ENCODE results near the gene NRP2.

NRP2 gene

GRCh38 chr2:205755923-205756322 is 73.6 kb downstream of the NRP2 start:
- no peak for TF ChIP-seq CREB1 (IDR thresholded peaks at IDR 0.05; ENCODE audit: low read depth)

DNA sequence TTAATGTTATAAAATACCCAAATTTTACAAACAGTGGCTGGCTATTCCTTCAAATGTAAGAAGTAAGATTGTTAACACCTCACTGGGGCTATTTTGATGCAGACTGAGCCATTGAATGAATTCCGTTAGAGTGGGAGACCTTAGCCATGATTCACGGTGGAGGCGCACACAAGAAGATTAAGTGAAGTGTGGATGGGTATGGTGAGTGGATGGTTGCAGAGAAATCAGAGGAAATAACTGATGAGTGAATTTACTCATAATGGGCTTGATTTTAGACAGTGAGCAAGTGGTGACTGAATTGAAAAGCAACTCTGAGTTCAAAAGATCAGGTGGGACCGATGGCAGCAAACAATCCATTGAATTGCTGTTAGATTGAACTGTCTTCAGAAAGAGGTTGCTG is 75.0 kb downstream of the NRP2 start:
- no peak for TF ChIP-seq CREB1 (IDR thresholded peaks at IDR 0.05; ENCODE audit: low read depth)
- TF ChIP-seq, protein P1, sequence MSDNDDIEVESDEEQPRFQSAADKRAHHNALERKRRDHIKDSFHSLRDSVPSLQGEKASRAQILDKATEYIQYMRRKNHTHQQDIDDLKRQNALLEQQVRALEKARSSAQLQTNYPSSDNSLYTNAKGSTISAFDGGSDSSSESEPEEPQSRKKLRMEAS (IDR thresholded peaks at IDR 0.05), result no peak
- no peak for TF ChIP-seq FOXM1 (IDR thresholded peaks at IDR 0.05; ENCODE audit: borderline replicate concordance, low read depth)
- TF ChIP-seq, protein P2, sequence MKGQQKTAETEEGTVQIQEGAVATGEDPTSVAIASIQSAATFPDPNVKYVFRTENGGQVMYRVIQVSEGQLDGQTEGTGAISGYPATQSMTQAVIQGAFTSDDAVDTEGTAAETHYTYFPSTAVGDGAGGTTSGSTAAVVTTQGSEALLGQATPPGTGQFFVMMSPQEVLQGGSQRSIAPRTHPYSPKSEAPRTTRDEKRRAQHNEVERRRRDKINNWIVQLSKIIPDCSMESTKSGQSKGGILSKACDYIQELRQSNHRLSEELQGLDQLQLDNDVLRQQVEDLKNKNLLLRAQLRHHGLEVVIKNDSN (IDR thresholded peaks at IDR 0.05), result no peak
- TF ChIP-seq, protein P3, sequence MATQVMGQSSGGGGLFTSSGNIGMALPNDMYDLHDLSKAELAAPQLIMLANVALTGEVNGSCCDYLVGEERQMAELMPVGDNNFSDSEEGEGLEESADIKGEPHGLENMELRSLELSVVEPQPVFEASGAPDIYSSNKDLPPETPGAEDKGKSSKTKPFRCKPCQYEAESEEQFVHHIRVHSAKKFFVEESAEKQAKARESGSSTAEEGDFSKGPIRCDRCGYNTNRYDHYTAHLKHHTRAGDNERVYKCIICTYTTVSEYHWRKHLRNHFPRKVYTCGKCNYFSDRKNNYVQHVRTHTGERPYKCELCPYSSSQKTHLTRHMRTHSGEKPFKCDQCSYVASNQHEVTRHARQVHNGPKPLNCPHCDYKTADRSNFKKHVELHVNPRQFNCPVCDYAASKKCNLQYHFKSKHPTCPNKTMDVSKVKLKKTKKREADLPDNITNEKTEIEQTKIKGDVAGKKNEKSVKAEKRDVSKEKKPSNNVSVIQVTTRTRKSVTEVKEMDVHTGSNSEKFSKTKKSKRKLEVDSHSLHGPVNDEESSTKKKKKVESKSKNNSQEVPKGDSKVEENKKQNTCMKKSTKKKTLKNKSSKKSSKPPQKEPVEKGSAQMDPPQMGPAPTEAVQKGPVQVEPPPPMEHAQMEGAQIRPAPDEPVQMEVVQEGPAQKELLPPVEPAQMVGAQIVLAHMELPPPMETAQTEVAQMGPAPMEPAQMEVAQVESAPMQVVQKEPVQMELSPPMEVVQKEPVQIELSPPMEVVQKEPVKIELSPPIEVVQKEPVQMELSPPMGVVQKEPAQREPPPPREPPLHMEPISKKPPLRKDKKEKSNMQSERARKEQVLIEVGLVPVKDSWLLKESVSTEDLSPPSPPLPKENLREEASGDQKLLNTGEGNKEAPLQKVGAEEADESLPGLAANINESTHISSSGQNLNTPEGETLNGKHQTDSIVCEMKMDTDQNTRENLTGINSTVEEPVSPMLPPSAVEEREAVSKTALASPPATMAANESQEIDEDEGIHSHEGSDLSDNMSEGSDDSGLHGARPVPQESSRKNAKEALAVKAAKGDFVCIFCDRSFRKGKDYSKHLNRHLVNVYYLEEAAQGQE (IDR thresholded peaks at IDR 0.05; ENCODE audit: low read depth), result no peak
- TF ChIP-seq EP300 (IDR thresholded peaks at IDR 0.05; ENCODE audit: borderline replicate concordance), result no peak
- TF ChIP-seq CEBPB (IDR thresholded peaks at IDR 0.05), result no peak

DNA sequence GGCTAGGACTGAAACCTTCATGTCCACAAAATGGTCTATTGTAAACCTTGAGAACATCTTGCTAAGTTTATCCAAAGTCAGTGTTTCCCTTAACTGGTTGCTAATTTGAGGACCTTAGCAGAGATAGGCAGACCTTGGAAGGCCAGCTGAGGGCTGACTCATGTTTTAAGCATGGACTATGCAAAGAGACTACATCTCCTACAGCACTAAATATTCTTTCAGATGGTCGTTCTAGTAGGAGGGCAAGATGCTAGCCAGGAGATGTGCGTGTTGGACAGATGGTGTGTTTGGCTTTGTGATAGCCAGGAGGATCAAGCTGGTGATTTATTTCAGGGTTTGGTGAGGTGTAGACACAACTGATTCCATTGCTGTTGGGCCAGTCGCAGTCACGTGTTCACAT is 75.8 kb downstream of the NRP2 start:
- TF ChIP-seq RAD21 (IDR thresholded peaks at IDR 0.05; ENCODE audit: low read depth) (no peak), EP300 (IDR thresholded peaks at IDR 0.05; ENCODE audit: borderline replicate concordance) (no peak), NFIC (IDR thresholded peaks at IDR 0.05) (no peak), TEAD4 (IDR thresholded peaks at IDR 0.05) (no peak), FOXM1 (IDR thresholded peaks at IDR 0.05; ENCODE audit: borderline replicate concordance, low read depth) (no peak), TAF1 (IDR thresholded peaks at IDR 0.05; ENCODE audit: low read depth) (no peak), ZBTB7A (IDR thresholded peaks at IDR 0.05; ENCODE audit: low read depth) (no peak), CREB1 (IDR thresholded peaks at IDR 0.05; ENCODE audit: low read depth) (no peak), EGR1 (IDR thresholded peaks at IDR 0.05) (no peak), YY1 (IDR thresholded peaks at IDR 0.05; ENCODE audit: low read depth) (no peak), CEBPB (IDR thresholded peaks at IDR 0.05) (no peak), TCF12 (IDR thresholded peaks at IDR 0.05; ENCODE audit: low read depth) (no peak)
- TF ChIP-seq, protein P3 (IDR thresholded peaks at IDR 0.05; ENCODE audit: low read depth), result no peak
- TF ChIP-seq, protein P2 (IDR thresholded peaks at IDR 0.05), result no peak
- TF ChIP-seq, protein P1 (IDR thresholded peaks at IDR 0.05), result no peak

DNA sequence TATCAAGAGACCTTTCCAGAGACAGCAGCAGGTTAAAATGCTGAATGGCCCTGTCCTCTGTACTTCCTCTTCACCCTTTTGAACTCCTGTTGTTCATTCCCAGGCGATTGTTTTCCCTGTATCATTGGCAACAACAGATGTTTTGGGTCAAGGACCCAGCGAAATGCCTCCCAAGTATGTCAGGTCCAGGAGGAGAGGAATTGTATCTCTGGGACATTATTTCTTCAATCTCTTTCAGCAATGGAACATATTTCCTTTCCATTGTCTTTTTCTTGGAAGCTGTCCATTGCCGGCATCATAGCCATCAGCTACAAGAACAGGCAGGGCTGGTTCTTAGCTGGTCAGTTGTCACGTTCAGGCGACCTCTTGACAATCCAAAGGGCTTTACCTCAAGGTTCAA is 76.2 kb downstream of the NRP2 start:
- no peak for TF ChIP-seq TEAD4 (IDR thresholded peaks at IDR 0.05)
- no peak for TF ChIP-seq TCF12 (IDR thresholded peaks at IDR 0.05; ENCODE audit: low read depth)
- TF ChIP-seq EGR1 (IDR thresholded peaks at IDR 0.05), result no peak
- TF ChIP-seq YY1 (IDR thresholded peaks at IDR 0.05; ENCODE audit: low read depth), result no peak
- no peak for TF ChIP-seq FOXM1 (IDR thresholded peaks at IDR 0.05; ENCODE audit: borderline replicate concordance, low read depth)
- TF ChIP-seq NFIC (IDR thresholded peaks at IDR 0.05), result peak; percentile 75
- TF ChIP-seq EP300 (IDR thresholded peaks at IDR 0.05; ENCODE audit: borderline replicate concordance), result peak; percentile 40; the same call in 1 of the 2 replicates
- TF ChIP-seq, protein P1 (IDR thresholded peaks at IDR 0.05), result no peak
- no peak for TF ChIP-seq CREB1 (IDR thresholded peaks at IDR 0.05; ENCODE audit: low read depth)
- no peak for TF ChIP-seq CEBPB (IDR thresholded peaks at IDR 0.05)
- TF ChIP-seq, protein P3 (IDR thresholded peaks at IDR 0.05; ENCODE audit: low read depth), result no peak

DNA sequence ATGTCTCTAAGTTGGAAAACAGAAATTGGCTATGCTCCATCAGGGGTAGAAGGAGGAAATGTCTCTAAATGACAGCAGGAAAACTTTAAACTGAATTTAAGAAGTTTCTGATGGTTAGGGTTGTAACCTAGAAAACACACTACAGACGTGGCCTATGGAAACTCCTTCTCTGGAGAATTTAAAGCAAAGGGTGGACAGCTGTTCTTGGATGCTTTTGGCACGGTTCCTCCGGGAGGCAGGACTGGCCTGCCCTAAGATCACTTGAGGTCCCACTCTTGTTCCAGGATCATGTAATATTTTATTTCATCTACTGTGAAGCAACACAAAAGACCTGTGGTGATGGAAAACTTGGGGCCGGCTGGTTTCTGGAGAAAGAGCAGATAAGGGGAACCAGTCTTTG is 77.0 kb downstream of the NRP2 start:
- TF ChIP-seq, protein P2 (IDR thresholded peaks at IDR 0.05), result no peak
- no peak for TF ChIP-seq YY1 (IDR thresholded peaks at IDR 0.05; ENCODE audit: low read depth)
- TF ChIP-seq TEAD4 (IDR thresholded peaks at IDR 0.05), result no peak
- no peak for TF ChIP-seq EP300 (IDR thresholded peaks at IDR 0.05; ENCODE audit: borderline replicate concordance)
- TF ChIP-seq RAD21 (IDR thresholded peaks at IDR 0.05; ENCODE audit: low read depth), result no peak
- TF ChIP-seq NFIC (IDR thresholded peaks at IDR 0.05), result no peak
- no peak for TF ChIP-seq CREB1 (IDR thresholded peaks at IDR 0.05; ENCODE audit: low read depth)
- TF ChIP-seq ZBTB7A (IDR thresholded peaks at IDR 0.05; ENCODE audit: low read depth), result no peak
- TF ChIP-seq CEBPB (IDR thresholded peaks at IDR 0.05), result no peak
- TF ChIP-seq, protein P1 (IDR thresholded peaks at IDR 0.05), result no peak
- TF ChIP-seq TCF12 (IDR thresholded peaks at IDR 0.05; ENCODE audit: low read depth), result no peak
- TF ChIP-seq FOXM1 (IDR thresholded peaks at IDR 0.05; ENCODE audit: borderline replicate concordance, low read depth), result no peak
